ENCODE measurements around the gene GRK6. TPM values are rescaled to one million over a fixed set of nuclear protein-coding genes. Genes with fewer than 3 reads are reported as not detected.

Gene GRK6
- total RNA-seq, 2 donors from 2014 or later = 9.9 to 14.1 TPM

GRCh38 chr5:177487144-177487543, 60.7 kb downstream of the GRK6 start:
- no peak for DNase-seq (ENCODE audit: low spot score)
- peaks cover 75% of the 10 kb centered on the region for H3K36me3 ChIP-seq
- H3K9me3 ChIP-seq = no peaks in the 10 kb centered on the region
- peaks cover 0 to 14% of the 10 kb centered on the region in 2 donors for H3K4me1 ChIP-seq
- no peak overlapping the region for H3K4me3 ChIP-seq
- no peak overlapping the region for H3K27ac ChIP-seq
- H3K27me3 ChIP-seq = no peaks in the 10 kb centered on the region
- TF ChIP-seq CTCF (IDR thresholded peaks at IDR 0.05) = no peak

DNA sequence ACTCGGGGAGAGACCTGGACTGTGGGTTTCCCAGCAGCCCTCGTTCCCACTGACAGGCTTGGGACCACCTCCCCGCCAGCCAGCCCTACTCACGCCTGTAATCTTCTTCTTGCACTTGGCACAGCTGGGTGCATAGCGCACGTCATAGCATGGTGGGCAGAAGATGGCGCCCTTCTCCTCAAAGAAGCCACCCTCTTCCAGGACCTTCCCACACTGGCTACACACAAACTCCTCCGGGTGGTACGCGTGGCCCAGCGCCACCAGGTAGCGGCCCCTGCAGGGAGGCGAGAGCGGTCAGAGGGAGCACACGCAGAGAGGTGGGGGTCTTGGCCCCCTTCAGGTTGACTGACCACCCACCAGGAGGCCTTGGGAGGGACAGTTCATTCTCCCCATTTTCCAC, 61.5 kb downstream of the GRK6 start:
- no peak for DNase-seq (ENCODE audit: low spot score)
- Histone ChIP-seq H3K27me3 (no peaks in the 10 kb centered on the region), H3K4me1 (peaks cover 0 to 22% of the 10 kb centered on the region in 2 donors), H3K27ac (no peak overlapping the region), H3K4me3 (no peak overlapping the region), H3K9me3 (no peaks in the 10 kb centered on the region), H3K36me3 (peaks cover 82% of the 10 kb centered on the region)
- no peak for TF ChIP-seq CTCF (IDR thresholded peaks at IDR 0.05)

DNA sequence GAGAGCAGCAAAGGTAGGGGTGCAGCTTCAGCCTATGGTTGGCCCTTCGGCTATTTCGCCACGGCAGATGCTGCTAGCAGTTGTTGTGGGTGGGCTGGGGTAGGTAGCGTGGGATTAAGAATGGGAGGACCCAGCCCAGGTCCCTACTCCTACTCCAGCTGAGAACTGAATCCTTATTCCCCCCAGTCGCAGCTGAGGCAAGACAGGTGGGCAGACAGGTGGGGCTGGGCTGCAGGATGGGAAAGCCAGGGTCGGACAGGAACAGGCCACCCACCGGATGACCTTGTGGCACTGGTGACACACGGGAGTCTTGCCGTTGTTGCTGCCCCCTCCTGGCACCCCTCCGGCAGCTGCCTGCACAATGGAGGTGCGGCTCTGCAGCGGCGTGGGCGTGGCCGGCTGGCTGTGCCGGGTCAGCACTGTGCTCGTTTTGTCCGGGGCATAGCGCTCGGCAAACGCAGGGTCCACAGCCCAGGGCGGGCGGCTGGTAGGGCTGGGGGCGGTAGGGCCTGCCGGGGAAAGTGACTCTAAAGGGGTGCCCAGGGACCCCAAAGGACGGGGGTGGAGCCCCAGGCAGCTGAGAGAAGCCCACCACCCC, 62.7 kb downstream of the GRK6 start:
- Histone ChIP-seq H3K4me1 (peaks cover 0 to 34% of the 10 kb centered on the region in 2 donors), H3K27ac (no peak overlapping the region), H3K4me3 (no peak overlapping the region), H3K27me3 (no peaks in the 10 kb centered on the region), H3K9me3 (no peaks in the 10 kb centered on the region), H3K36me3 (peaks cover 83% of the 10 kb centered on the region)
- no peak for TF ChIP-seq CTCF (IDR thresholded peaks at IDR 0.05)
- no peak for DNase-seq (ENCODE audit: low spot score)

- H3K4me3 ChIP-seq = no peak overlapping the region
- no peaks in the 10 kb centered on the region for H3K27me3 ChIP-seq
- H3K4me1 ChIP-seq = peaks cover 0 to 47% of the 10 kb centered on the region in 2 donors
- H3K9me3 ChIP-seq = no peaks in the 10 kb centered on the region
- peaks cover 79% of the 10 kb centered on the region for H3K36me3 ChIP-seq
- peak overlapping the region in 1 of 2 donors; percentile 39 for H3K27ac ChIP-seq
- DNase-seq (ENCODE audit: low spot score) = no peak
- TF ChIP-seq CTCF (IDR thresholded peaks at IDR 0.05) = no peak
Observed at GRCh38 chr5:177490311-177490991, 64.0 kb downstream of the GRK6 start.

DNA sequence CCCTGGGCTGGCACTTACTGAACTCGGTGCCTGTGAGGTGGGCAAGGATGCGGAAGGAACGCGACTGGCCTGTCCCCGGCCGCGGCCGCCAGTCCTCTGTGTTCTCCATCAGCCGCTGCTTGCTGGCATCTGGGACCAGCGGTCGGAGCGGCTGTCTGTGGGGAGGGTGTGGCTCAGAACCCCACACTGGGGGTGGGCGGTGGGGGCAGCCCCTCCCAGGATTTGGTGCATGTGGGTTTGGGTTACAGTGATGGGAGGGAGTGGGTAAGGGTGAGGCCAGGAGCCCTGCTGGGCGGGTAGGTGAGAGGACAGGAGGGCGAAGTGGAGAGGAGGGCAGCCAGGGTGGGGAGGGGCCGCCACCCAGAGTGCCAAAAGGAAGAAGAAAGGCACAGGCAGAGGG, 64.5 kb downstream of the GRK6 start:
- TF ChIP-seq CTCF (IDR thresholded peaks at IDR 0.05) = no peak
- no peaks in the 10 kb centered on the region for H3K9me3 ChIP-seq
- H3K36me3 ChIP-seq = peaks cover 73% of the 10 kb centered on the region
- no peak overlapping the region for H3K4me3 ChIP-seq
- peak overlapping the region in 1 of 2 donors; percentile 39 for H3K27ac ChIP-seq
- no peak for DNase-seq (ENCODE audit: low spot score)
- H3K27me3 ChIP-seq = no peaks in the 10 kb centered on the region
- peaks cover 0 to 52% of the 10 kb centered on the region in 2 donors for H3K4me1 ChIP-seq

Data from right atrium auricular region (tissue), 2 donors.